SK-N-SH treated with all-trans-retinoic acid at 6 μM for 48 hours (cell line): ENCODE results near the gene EN2.

ENCODE experiments used
- ARNTL ChIP-seq: fragments of 450-650 bp; formaldehyde crosslinking; IDR thresholded peaks from 2 replicates; pipeline ENCODE4 v1.5.0; 2020; ENCODE audit warnings: low read depth, mild to moderate bottlenecking, moderate library complexity, borderline replicate concordance
- BACH2 ChIP-seq: fragments of 250-450 bp; sonication (Bioruptor Pico); IDR thresholded peaks from 2 replicates; pipeline ENCODE4 v1.9.0; 2021; ENCODE audit warnings: mild to moderate bottlenecking, borderline replicate concordance
- TOX ChIP-seq: fragments of 250-450 bp; sonication (Bioruptor Pico); IDR thresholded peaks from 2 replicates; pipeline ENCODE4 v1.8.0; 2021; ENCODE audit warnings: mild to moderate bottlenecking, moderate library complexity, borderline replicate concordance
- TSHZ2 ChIP-seq: fragments of 250-450 bp; sonication (Bioruptor Pico); IDR thresholded peaks from 2 replicates; pipeline ENCODE4 v1.5.0; 2020; ENCODE audit warnings: mild to moderate bottlenecking, moderate library complexity
- ZNF565 ChIP-seq: fragments of 450-650 bp; formaldehyde crosslinking; conservative IDR thresholded peaks from 2 replicates; pipeline ENCODE4 v1.5.0; 2020; ENCODE audit warnings: low read depth, mild to moderate bottlenecking, moderate library complexity
- TF ChIP-seq, protein P1 (sequence below): fragments of 250-450 bp; sonication (Bioruptor Pico); IDR thresholded peaks from 2 replicates; pipeline ENCODE4 v1.8.0; 2021; ENCODE audit warnings: low read depth, mild to moderate bottlenecking, moderate library complexity, borderline replicate concordance

DNA sequence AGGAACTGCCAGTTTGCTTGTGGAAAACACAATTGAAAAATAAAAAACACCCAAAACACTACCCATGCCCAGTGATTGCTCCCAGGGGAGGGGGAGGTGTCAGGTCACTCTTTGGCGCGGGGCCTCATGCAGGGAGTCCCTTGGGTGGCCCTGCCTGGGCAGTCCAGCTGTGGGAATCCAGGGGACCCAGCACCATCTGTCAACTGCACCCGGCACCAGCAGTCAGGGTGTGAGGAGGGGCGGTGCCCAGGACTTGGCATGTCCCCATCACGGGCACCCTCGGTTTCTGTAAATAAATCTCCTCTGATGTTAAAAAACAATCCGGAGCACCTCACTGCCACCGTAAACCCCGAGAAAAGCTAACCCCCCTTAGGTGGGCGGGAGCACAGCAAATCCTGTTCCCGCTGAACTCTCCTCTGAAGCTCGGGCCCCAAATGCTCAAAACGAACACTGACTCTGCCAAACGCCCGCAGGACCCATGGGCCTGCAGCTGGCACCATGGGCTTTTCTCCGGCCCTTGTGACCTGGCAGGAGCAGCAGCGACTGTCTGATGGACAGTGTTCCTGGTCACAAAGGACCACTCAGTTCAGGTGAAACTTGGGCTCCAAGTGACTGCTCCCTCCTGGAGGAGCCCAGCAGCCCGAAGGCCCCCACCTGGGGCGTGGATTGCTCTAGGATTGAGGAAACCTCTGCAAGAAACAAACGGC lies 18.5 kb upstream of the EN2 start:
- TF ChIP-seq, protein P1, sequence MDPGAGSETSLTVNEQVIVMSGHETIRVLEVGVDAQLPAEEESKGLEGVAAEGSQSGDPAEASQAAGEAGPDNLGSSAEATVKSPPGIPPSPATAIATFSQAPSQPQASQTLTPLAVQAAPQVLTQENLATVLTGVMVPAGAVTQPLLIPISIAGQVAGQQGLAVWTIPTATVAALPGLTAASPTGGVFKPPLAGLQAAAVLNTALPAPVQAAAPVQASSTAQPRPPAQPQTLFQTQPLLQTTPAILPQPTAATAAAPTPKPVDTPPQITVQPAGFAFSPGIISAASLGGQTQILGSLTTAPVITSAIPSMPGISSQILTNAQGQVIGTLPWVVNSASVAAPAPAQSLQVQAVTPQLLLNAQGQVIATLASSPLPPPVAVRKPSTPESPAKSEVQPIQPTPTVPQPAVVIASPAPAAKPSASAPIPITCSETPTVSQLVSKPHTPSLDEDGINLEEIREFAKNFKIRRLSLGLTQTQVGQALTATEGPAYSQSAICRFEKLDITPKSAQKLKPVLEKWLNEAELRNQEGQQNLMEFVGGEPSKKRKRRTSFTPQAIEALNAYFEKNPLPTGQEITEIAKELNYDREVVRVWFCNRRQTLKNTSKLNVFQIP (CRISPR knock-in tag), result no peak
- TF ChIP-seq ARNTL (CRISPR knock-in tag), result no peak
- TF ChIP-seq TSHZ2 (CRISPR knock-in tag), result no peak
- TF ChIP-seq ZNF565, result no peak
- TF ChIP-seq TOX (CRISPR knock-in tag), result no peak
- no peak for TF ChIP-seq BACH2 (CRISPR knock-in tag)
